ENCODE measurements around the gene MSS51.

The MSS51 gene

GRCh38 chr10:73388228-73388627, 45.1 kb downstream of the MSS51 start:
- DNase-seq (ENCODE audit: insufficient read length) (no peak), FAIRE-seq (no peak)
- TF ChIP-seq TAF1 (IDR thresholded peaks at IDR 0.05; ENCODE audit: borderline replicate concordance, low read depth, low read length) (no peak), POLR2A (IDR thresholded peaks at IDR 0.05; ENCODE audit: low read depth, low read length) (no peak), POLR2AphosphoS5 (IDR thresholded peaks at IDR 0.05; ENCODE audit: low read depth, low read length) (no peak)

GRCh38 chr10:73386583-73386982, 46.8 kb downstream of the MSS51 start:
- DNase-seq (ENCODE audit: insufficient read length) (no peak), FAIRE-seq (no peak)
- TF ChIP-seq POLR2A (IDR thresholded peaks at IDR 0.05; ENCODE audit: low read depth, low read length) (no peak), TAF1 (IDR thresholded peaks at IDR 0.05; ENCODE audit: borderline replicate concordance, low read depth, low read length) (no peak), POLR2AphosphoS5 (IDR thresholded peaks at IDR 0.05; ENCODE audit: low read depth, low read length) (no peak)

GRCh38 chr10:73379064-73379748, 54.2 kb downstream of the MSS51 start:
- DNase-seq (ENCODE audit: insufficient read length) (no peak), FAIRE-seq (peak; percentile 78)
- TF ChIP-seq TAF1 (IDR thresholded peaks at IDR 0.05; ENCODE audit: borderline replicate concordance, low read depth, low read length) (no peak), POLR2A (IDR thresholded peaks at IDR 0.05; ENCODE audit: low read depth, low read length) (0 out of 2 replicates have a peak, but pooled peaks have one; percentile 18)

GRCh38 chr10:73376679-73377078, 56.7 kb downstream of the MSS51 start:
- TF ChIP-seq TAF1 (IDR thresholded peaks at IDR 0.05; ENCODE audit: borderline replicate concordance, low read depth, low read length): no peak
- FAIRE-seq: no peak
- no peak for DNase-seq (ENCODE audit: insufficient read length)

Data from GM12892 (cell line).